NK-92 (cell line): ENCODE results near the gene CD38.
"Not testable (repeated sequence)": the region's sequence is repeated elsewhere in the genome, so short reads cannot be mapped to it uniquely, and the experiment has no call there.

Source experiments
- DNase-seq: peaks from one replicate; lab custom pipeline; 2025; ENCODE audit not compliant: unreplicated experiment; lab: John Stamatoyannopoulos, UW

CD38 gene

DNA sequence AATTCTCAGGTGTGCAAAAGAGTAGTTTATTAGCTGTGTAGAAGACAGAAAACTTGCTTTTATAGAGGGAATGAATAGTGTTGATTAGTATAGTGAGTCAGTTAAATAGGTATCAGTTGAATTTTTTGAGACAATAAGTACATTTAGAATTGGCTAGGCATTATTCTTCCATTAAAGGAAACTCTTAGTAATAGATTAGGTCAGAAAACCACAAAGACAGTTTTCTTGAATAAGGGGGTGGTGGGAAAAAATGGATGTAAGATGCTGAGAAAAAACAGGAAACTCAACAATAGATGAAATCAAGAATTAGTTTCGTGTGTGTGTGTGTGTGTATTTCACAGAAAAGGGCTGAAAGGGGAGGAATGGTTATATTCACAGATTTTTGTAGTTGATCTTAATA is 16.8 kb downstream of the CD38 start:
- no peak for DNase-seq

DNA sequence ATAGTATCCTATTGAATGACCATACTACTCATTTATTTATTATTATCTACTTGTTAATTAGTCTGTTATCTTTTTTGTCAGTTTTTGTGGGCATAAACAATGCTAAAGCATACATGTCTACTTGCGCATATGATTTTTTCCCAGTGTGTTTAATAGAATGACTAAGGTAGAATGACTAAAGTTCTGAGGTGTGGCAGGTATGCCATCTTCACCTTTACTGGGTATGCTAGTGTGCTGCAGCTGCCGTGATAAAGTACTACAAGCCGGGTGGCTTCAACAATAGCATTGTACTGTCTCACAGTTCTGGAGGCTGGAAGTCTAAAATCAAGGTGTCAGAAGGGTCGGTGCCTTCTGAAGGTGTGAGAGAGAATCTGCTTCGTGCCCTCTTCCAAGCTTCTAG is 19.2 kb downstream of the CD38 start:
- no peak for DNase-seq

DNA sequence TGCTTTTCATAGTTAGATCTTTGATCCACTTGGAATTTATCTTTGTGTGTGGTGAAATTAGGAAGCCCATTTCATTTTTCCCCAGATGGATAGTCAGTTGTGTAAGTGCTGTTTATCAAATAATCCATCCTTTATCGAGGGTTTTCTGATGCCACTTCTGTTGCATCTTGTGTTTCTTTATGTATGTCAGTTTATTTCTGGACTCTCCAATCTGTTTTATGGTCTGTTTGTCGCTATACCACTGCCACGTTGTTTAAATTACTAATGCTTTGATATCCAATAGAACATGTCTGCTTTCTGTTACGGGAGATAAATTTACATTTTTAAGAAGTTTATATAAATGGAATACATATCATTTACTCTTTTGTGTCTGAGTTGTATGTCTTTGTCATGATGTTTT is 21.0 kb downstream of the CD38 start:
- no peak for DNase-seq

DNA sequence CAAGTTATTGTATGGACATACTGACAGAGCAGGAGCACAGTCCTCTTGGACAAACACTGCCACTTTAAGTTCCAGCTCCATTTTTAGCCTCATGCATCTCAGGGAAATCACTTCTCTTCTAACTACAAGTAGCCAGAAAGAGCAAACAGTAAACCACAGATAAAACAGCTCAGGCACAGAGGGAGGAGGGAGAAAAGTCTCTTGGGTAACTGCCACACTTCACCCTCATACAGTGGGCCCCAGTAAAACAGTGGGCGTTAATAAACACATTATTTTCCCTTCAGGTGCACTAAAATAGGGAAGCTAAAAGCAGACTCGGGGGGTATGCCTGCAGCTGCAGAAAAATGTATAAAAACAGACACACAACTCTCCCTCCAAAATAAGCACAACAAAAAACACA is 21.6 kb downstream of the CD38 start:
- no peak for DNase-seq

DNA sequence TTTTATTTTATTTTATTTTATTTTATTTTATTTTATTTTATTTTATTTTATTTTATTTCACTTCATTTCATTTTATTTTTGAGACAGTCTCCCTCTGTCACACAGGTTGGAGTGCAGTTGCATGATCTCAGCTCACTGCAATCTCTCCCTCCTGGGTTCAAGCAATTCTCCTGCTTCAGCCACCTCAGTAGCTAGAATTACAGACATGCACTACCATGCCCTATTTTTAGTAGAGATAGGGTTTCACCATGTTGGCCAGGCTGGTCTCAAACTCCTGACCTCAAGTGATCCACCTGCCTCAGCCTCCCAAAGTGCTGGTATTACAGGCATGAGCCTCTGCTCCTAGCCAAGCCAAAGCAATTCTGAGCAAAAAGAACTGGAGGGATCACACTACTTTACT is 24.4 kb downstream of the CD38 start:
- not testable (repeated sequence) for DNase-seq

DNA sequence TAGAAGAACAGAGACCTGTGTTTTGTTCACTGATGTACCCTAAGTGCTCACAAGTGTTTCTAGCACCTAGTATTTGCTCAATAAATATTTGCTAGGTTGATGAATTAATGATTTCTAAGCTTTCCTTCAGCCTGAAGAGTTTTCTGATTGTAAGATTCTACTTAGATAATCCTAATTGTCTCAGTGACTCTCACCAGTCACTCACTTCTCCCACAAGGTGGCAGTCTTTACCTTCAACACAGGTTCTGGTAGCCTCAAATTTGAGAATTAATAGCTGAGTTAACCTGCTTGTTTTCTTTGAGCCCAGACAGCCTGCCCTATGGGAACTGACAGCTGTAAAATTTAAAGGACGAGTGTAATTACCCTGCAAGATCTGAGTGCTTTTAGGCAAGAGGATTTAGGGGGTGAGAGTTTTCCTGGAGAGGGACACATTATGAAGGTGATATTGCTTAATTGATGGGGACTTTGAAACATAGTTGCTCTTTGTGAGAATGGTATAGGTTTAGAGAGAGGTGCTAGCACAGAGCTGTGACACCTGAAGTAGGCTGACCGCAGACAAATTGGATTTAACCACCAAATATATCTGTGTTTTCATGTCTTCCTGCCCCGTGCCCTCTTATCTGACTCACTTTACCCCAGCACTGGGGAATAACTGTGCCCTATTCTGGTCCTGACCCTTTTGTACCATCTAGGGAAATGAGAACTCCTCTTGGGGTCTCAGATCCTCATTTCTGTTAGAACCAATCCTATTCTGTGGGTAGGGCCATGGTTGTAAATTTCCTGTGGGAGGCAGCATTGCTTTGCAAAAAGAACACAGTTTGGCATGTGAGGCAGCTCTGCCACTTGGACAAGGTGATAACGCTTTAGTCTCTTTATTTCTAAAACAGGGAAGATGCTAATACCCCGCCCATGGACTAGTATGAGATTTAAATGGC is 27.7 kb downstream of the CD38 start:
- no peak for DNase-seq

DNA sequence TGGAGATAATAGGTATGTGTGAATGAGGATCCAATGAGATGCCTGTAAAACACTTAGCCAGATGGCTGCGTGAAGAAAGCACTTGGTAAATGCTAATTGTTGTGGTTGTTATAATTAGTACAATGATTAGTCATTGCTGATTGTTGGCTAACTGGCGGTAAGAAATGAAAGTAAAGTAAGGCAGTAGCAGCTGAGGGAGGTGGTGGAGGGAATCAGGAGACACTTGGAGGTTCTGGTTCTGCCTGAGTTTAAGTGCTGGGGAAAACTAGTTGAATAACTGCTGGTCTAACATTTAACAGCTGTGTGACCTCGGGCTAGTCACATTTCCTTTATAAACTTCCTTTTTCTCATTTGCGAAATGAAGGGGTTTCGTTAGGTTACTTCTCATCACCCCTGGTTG is 30.9 kb downstream of the CD38 start:
- no peak for DNase-seq

DNA sequence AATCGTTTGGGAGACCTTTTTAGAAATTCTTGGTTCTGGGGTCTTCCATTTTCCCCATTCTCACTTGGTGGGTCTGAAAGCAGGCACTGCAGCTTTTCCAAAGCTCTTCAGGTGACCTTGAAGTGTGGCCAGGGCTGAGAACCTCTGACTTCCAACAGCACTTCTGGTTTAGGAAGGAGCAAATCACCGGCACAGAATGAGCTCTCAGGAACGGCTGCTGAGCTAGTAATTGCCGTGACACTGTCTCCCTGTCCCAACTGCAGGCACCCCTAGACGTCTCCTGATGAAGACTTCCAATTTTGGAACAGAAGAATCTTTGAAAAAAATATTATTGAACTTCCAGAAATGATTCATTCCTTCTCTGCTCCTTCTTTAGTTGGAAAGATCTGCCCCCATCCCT is 31.3 kb downstream of the CD38 start:
- no peak for DNase-seq

DNA sequence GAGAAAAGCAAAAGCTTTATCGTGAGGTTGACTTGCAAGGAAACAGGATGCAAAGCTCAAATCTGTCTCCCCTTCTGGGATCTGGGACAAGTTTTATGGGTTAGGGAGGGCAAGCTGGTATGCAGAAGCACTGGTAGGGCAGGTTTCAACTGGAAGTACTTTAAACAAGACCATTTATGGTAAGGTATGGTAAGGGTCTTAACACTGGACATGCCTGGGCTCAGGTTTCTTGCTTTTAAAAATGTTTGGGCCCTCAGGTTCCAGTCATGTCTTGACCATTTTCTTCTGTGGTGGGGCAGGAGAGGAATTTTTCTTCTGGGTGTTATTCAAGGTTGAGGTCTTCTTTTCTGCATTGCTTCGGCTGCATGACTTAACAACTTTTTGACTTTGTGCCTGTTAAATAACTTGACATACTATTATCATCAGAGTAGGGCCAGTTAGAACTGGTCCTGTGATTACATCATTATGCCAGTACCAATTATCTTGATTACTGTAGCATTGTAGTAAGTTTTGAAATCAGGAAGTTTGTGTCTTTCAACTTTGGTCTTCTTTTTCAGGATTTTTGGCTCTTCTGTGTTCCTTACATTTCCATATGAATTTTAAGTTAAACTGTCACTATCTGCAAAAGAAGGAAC is 33.7 kb downstream of the CD38 start:
- no peak for DNase-seq

DNA sequence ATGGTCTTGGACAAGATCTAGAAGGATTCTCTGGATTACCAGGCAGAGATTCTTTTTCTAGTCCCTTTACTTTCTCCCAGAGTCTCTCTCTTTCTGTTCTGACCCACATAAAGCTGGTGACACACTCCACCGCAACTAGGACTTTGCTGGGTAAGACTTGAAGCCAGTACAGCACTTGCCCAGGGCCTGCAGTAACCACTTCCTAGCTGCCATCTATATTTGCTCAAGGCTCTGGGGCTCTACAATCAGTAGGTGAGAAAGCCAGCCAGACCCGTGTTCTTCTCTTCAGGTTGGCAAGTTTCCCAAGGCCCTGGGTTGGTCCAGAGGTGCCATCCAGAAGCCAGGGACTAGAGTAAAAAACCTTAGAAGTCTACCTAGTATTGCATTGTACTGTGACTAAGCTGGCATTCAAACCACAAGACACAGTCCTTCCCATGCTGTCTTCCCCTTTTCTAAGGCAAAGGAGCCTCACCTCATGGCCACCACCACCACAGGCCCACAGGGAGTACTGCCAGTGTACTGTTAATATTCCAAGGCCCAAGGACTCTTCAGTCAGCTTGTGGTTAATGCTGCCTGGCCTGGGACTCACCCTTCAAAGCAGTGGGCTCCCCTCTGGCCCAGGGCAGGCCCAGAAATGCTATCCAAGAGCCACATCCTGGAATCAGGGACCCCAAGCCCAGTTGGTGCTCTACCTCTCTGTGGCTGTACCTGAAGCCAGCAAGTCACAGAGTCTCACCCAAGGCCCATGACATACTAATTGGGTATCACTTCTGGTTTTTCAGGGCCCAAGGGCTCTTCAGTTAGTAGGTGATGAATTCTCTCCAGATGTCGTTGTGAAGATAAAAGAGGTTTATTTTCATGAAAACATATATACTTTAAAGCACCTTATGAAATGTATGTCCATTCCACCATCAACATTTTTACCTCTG is 54.7 kb downstream of the CD38 start:
- DNase-seq, result no peak

DNA sequence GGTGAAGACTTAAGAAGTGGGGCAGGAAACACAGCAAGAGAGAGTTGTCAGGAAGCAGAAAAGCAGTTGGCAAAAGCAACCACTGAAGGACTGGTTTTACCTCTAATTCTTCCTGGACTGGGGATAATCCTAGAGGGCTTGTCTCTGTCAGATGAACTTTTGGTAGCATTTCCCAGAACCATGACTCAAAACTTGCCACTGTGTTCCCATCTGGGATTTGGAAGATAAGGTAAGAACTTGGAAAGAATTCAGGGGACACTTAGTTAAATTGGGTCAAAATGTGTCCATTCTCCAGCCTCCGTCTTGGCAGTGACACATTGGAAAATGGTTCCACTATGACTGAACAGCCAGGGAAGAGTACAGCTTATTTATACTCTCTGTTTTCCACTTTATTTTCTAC is 55.7 kb downstream of the CD38 start:
- DNase-seq, result no peak

DNA sequence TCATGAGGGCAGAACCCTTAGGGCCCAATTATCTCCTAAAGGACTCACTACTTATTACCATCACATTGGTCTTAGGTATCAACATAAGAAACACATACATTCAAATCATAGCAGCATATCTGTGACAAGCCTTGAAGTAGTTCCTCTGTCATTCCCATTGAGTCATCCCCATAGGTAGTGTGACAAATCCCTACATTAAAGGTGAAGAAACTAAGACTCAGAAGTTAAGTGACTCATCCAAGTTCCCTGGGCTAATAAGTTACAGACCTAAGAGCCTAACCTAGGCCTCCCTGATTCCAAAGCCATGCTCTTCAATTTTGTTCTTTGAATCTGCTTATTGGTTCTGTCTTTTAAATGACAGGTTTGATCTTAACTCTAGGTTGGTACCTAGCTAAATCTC is 58.2 kb downstream of the CD38 start:
- no peak for DNase-seq

DNA sequence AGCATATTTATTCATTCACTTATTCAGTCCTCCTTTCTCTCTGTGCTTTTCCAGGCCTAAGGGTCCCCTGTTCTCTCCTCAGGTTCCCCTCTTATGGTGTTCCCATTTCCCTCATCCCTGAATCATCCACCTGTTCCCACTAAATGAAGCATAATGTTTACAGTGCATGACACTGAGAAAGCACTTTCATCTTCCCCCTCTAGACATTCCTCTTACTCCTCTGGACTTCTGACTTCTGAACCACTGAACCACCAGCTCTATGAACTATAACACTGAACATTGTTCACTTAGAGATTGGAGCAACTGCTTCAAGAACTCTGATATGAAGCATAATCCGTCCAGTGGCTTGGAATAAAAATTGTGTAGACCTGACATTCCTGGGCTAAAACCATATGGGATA is 59.5 kb downstream of the CD38 start:
- no peak for DNase-seq

DNA sequence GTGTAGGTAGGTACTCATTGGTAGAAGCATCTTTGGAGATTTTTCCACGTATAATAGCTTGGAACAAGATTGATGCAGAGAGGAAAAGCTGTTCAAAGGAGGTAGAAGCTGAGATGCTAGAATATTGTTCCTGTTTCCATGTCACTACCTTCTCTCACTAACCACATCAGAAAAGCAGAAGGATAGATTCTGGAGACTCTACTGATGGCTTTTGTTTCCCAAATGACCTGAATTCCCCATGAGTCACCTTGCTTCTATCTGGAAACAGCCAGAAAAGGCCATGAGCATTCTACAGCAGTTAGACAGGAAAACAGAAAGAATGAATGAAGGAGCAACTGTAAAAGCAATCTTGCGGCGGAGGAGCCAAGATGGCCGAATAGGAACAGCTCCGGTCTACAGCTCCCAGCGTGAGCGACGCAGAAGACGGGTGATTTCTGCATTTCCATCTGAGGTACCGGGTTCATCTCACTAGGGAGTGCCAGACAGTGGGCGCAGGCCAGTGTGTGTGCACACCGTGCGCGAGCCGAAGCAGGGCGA is 63.1 kb downstream of the CD38 start:
- DNase-seq, result not testable (repeated sequence)

DNA sequence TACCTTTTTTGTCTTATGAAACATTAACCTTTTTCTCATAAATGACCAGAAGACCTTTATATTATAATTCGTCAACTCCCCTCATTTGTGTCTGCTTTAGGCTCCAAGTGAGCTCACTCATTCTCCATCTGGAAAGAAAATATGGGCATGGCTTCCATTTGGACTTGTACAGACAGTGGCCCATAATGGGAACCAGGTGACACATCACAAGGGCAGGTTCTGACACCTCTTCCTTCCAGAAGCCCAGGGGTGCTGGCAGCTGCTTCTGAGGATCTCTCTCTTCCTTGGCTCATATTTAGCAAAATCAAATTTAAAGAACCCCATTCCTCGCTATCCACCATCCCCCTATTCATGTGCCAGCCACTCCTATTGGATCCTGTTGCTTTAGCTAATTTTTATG is 69.6 kb downstream of the CD38 start:
- DNase-seq, result no peak

DNA sequence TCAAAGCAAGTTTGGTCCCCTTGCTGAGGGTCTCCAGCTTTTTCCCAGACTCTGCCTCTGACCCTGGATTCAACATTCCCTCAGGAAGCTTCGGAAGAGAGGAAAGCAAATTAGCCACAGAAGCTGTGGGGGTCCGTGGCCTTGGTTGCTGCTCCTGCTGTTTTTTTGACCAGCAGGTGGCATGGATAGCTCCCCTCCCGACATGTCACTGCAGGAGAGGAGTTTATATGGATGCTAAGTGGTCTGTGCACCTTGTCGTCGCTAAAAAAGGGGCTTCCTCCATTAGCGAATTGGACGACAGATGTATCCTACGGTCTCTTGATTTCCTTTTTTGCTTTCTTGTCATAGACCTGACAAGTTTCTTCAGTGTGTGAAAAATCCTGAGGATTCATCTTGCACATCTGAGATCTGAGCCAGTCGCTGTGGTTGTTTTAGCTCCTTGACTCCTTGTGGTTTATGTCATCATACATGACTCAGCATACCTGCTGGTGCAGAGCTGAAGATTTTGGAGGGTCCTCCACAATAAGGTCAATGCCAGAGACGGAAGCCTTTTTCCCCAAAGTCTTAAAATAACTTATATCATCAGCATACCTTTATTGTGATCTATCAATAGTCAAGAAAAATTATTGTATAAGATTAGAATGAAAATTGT is 70.2 kb downstream of the CD38 start:
- DNase-seq, result no peak

DNA sequence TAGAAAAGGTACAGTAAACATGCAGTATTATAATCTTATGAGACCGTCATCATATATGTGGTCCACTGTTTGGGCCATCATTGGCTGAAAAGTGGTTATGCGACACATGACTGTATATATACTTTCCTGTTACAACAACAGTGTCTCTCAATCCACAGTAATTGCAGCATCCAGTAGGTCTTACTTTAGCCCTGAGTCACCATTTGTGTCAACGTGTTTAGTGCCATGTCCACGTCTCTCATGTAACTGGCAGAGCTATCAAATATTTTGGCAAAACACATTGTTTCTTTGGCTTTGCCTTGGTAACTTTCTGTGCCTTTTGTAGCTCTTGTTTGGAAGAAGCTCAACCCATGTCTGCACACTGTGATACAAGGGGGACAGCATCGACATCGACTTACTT is 73.8 kb downstream of the CD38 start:
- DNase-seq, result no peak

DNA sequence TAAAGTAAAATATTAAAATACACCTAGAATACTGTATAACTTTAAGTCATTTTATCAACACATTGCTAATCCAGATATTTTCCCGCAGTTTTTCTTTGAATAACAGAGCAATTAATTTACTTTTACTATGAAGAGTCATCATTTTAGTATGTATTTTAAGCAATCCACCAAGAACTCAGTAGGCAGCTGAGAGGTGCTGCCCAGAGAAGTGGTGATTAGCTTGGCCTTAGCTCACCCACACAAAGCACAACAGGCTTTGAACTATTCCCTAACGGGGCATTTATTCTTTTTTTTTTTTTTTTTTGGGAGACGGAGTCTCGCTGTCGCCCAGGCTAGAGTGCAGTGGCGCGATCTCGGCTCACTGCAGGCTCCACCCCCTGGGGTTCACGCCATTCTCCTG is 74.4 kb downstream of the CD38 start:
- DNase-seq, result no peak

DNA sequence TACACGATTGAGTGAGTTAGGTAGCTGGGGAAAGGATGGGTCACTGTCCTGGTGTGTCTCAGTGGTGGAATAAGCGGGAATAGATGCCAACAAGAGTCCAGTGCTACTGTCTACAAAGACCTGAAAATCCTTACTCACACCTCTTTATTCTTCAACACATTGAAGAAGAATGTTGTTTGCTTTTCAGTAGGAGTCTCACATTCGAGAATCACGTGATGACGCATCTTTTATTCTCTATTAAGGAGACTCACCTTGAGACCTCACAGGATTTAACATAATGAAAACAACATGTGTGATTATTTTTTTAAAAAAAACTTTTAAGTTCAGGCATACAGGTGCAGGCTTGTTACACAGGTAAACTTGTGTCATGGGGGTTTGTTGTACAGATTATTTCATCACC is 75.2 kb downstream of the CD38 start:
- DNase-seq, result no peak

DNA sequence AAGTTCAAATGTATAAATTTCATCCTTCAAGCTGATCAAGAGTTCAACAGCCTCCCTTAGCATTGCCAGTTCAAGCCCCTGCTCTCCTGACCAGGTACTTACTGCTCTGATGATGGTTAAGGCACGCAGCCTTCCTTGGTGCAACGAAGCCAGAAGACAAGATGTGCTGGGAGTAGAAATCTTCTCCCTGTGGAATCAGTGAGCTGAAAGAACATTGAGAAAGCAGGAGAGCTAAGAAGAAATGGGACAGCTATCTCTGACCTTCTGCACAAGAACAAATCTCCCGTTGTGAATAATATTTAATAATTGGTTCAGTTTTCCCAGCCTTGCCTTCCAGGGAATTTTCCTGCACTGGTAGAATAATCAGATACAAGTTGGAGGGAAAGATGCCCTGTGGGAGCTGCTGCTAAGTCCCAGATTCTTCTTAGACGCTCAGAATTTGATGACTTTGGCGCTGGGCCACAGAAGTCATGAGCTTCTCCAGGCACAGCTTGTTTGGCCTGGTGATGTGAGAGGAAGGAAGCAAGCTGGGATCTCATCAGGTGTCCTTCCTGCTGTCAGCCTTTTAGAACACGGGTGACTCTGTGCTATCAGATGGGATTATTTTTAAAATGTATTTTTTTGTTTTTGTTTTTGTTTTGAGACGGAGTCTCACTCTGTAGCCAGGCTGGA is 77.8 kb downstream of the CD38 start:
- DNase-seq, result no peak
